ENCODE results near the gene GUCY2C. TPM values are rescaled to one million over a fixed set of nuclear protein-coding genes. Genes with fewer than 3 reads are reported as not detected.

GUCY2C gene
- total RNA-seq, 1 experiment from 2014 or later: not detected

DNA sequence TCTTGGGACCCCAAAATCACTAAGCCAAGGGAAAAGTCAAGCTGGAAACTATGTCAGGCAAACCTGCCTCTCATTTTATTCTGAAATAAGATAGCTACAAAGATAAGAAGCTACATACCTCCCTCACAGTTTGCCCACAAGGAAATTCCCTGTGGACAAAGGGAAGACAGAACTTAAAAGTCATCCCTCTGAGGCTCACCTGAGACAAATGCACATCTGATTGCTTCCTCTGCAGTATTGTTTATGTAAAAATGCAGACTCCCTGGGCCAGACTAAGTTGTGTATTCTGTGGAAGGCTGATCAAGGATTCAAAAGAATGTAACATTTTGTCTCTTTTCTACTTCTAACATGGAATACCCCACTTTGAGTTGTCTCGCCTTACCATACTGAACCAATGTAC, 126.2 kb downstream of the GUCY2C start:
- Histone ChIP-seq H3K27me3 (replicated peaks; ENCODE audit: insufficient read depth, low read depth, low read length, poor library complexity) (peaks cover 3% of the 10 kb centered on the region), H3K36me3 (ENCODE audit: insufficient read depth, low read length, poor library complexity, severe bottlenecking) (no peaks in the 10 kb centered on the region), H3K27ac (ENCODE audit: low read depth, low read length, poor library complexity, severe bottlenecking) (no peak overlapping the region), H3K9me3 (ENCODE audit: low read depth, low read length, poor library complexity, severe bottlenecking) (no peaks in the 10 kb centered on the region), H3K4me1 (ENCODE audit: insufficient read depth, low read length, poor library complexity, severe bottlenecking) (peaks cover 6% of the 10 kb centered on the region), H3K4me3 (ENCODE audit: low read depth, low read length, poor library complexity, severe bottlenecking) (no peak overlapping the region)
- BruUV-seq (replicated peaks): no TSS peak
- TF ChIP-seq, protein P1, sequence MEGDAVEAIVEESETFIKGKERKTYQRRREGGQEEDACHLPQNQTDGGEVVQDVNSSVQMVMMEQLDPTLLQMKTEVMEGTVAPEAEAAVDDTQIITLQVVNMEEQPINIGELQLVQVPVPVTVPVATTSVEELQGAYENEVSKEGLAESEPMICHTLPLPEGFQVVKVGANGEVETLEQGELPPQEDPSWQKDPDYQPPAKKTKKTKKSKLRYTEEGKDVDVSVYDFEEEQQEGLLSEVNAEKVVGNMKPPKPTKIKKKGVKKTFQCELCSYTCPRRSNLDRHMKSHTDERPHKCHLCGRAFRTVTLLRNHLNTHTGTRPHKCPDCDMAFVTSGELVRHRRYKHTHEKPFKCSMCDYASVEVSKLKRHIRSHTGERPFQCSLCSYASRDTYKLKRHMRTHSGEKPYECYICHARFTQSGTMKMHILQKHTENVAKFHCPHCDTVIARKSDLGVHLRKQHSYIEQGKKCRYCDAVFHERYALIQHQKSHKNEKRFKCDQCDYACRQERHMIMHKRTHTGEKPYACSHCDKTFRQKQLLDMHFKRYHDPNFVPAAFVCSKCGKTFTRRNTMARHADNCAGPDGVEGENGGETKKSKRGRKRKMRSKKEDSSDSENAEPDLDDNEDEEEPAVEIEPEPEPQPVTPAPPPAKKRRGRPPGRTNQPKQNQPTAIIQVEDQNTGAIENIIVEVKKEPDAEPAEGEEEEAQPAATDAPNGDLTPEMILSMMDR (conservative IDR thresholded peaks at IDR 0.05; ENCODE audit: low read depth, low read length): no peak
- TF ChIP-seq EZH2 (IDR thresholded peaks at IDR 0.05; ENCODE audit: borderline replicate concordance, low read depth, low read length, poor library complexity, severe bottlenecking): no peak
- POLR2A ChIA-PET (ENCODE audit: low non-redundant PET): no interaction called here
- DNase-seq (ENCODE audit: low spot score): no peak
- intact Hi-C loops (cut with micrococcal nuclease; ENCODE audit: unreplicated experiment): no loop called here
- CTCF ChIA-PET: no interaction called here

DNA sequence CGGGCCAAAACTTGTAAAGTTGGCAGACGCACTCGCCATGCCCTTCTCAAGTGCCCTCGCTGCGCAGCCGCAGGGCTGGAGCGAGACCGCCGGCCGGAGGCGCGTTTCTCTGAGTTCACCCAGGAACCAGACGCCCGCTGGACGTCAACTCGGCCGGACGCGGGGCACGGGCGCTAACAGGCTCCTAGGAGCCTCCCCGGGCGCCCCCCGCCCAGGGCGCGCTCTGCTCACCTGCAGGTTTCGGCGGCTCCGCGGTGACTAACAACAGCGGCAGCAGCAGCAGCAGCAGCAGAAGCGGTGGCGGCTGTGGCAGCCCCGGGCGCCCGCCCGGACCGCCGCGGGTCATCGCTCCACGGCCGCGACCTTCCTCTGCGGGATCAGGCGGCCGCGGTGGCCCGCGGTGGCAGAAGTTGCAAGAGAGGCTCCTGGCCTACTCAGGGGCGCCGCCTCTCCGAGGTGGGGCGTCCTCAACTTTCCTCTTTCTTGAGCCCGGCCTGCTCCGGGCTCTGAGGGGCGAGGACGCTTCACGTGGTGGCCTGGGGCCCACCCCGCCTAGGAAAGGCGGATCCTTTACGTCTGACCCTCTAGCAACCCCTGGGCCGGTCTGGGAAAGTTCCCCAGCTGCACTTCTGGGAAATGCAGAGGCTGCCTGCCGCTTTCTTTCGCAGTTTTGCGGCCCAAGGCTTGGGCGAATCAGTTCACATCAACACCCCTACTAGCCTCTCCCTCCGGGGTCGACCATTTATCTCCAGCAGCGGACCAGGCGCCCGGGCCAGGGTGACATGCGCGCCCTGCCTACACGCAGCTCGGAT, 128.8 kb downstream of the GUCY2C start, which contains the start of gene PLBD1:
Gene PLBD1, minus strand, starts transcription at position 533 of the 812 bp plus-strand sequence. Its CDS starts 187 bp downstream, at position 346.
- Histone ChIP-seq H3K27ac (ENCODE audit: low read depth, low read length, poor library complexity, severe bottlenecking) (no peak within 1 kb of the TSS), H3K36me3 (ENCODE audit: insufficient read depth, low read length, poor library complexity, severe bottlenecking) (no peaks in the 10 kb centered on the region), H3K9me3 (ENCODE audit: low read depth, low read length, poor library complexity, severe bottlenecking) (no peaks in the 10 kb centered on the region), H3K4me1 (ENCODE audit: insufficient read depth, low read length, poor library complexity, severe bottlenecking) (no peaks in the 10 kb centered on the region), H3K4me3 (ENCODE audit: low read depth, low read length, poor library complexity, severe bottlenecking) (peak within 1 kb of the TSS; percentile 33), H3K27me3 (replicated peaks; ENCODE audit: insufficient read depth, low read depth, low read length, poor library complexity) (peaks cover 3% of the 10 kb centered on the region)
- peak; percentile 7 for DNase-seq (ENCODE audit: low spot score)
- CTCF ChIA-PET: no interaction called here
- TF ChIP-seq, protein P1 (conservative IDR thresholded peaks at IDR 0.05; ENCODE audit: low read depth, low read length): no peak
- no peak for TF ChIP-seq EZH2 (IDR thresholded peaks at IDR 0.05; ENCODE audit: borderline replicate concordance, low read depth, low read length, poor library complexity, severe bottlenecking)
- POLR2A ChIA-PET (ENCODE audit: low non-redundant PET): no interaction called here
- intact Hi-C loops (cut with micrococcal nuclease; ENCODE audit: unreplicated experiment): no loop called here
- no TSS peak for BruUV-seq (replicated peaks)

DNA sequence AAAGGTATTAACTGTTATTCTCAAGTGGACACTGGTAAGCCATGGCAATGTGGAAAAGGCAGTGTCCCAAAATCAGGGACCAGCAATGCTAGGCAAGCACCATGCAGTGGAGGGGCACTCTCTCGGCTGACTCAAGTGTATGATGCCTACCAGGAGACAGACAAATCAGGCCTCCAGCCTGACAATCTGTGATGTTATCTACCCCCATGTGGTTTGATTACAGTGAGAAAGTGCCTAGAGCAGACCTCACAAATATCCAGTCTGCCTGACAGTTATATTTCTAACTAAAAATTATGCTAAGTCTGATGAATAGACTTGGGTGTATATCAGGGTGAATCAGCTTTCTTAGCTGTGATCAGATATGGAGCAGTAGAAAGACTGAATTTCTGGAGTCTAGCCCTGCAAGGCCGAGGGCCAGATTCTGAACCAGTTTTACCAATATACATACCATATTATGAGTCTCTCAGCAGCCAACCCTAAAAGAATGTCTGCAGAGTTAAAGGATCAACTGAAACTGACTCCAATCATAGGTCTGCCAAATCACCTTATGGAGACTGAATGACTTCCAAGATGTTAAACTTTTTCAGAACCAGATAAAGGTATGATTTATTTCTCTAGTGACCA, 132.0 kb downstream of the GUCY2C start:
- Histone ChIP-seq H3K4me1 (ENCODE audit: insufficient read depth, low read length, poor library complexity, severe bottlenecking) (no peaks in the 10 kb centered on the region), H3K36me3 (ENCODE audit: insufficient read depth, low read length, poor library complexity, severe bottlenecking) (no peaks in the 10 kb centered on the region), H3K27me3 (replicated peaks; ENCODE audit: insufficient read depth, low read depth, low read length, poor library complexity) (peaks cover 3% of the 10 kb centered on the region), H3K27ac (ENCODE audit: low read depth, low read length, poor library complexity, severe bottlenecking) (no peak overlapping the region), H3K4me3 (ENCODE audit: low read depth, low read length, poor library complexity, severe bottlenecking) (no peak overlapping the region), H3K9me3 (ENCODE audit: low read depth, low read length, poor library complexity, severe bottlenecking) (no peaks in the 10 kb centered on the region)
- ChIA-PET CTCF (no interaction called here), POLR2A (ENCODE audit: low non-redundant PET) (interaction anchor here (0.6 kb wide), 1 partner anchor 69 kb away, joined by 3 read pairs; no protein-coding TSS in a partner anchor)
- no peak for DNase-seq (ENCODE audit: low spot score)
- TF ChIP-seq, protein P1 (conservative IDR thresholded peaks at IDR 0.05; ENCODE audit: low read depth, low read length): no peak
- TF ChIP-seq EZH2 (IDR thresholded peaks at IDR 0.05; ENCODE audit: borderline replicate concordance, low read depth, low read length, poor library complexity, severe bottlenecking): no peak
- intact Hi-C loops (cut with micrococcal nuclease; ENCODE audit: unreplicated experiment): no loop called here
- no TSS peak for BruUV-seq (replicated peaks)
